HG03439 (cell line): Measurements from ENCODE around the gene FMR1NB.

Source experiments
- ATAC-seq: cut with Tn5 transposase; IDR thresholded peaks from one replicate; pipeline ENCODE4 v1.9.1; 2021; ENCODE audit warnings: mild to moderate bottlenecking, moderate library complexity; ENCODE audit not compliant: unreplicated experiment

Gene FMR1NB

DNA sequence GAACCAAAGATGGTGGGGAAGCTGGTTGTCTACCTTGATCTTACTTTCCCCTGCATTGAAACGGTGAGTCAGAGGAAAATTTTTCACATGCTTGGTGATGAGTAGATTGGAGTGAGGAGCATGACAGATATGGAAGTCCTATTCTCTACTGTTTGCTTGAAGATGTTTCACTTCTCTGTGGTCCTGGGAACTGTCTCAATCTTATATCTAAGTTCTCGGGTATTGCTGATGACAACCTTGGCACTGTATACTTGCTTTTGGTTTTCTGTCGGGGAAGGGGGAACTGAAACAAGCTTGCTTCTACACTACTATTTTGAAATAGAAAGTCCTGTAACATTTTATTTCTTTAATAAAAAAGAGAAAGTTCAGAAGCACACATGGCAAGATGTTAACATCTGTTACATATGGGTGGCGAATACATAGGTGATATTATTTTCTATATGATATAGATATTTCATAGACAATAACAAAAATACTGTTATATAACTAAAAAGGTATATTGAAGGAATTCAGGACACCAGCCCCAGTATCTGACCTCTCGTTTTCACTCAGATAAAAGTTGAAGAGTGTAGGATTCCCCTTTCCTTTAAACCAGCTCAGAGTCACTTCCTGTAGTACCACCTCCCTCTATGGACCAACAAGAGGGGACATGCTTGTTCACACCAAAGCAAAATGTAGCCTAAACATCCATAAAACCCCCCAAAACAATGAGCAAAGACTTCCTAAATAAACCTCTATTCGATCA lies 88.8 kb downstream of the FMR1NB start:
- ATAC-seq: peak; percentile 58

- no peak for ATAC-seq
Measured at GRCh38 chrX:148070504-148070877, 89.4 kb downstream of the FMR1NB start.
